Neural progenitor cell (in vitro differentiated cells): ENCODE measurements around the gene RPS18.

Experiments
- EZH2 ChIP-seq: fragments of 200-600 bp; sonication (generic); IDR thresholded peaks from 2 replicates; pipeline ENCODE4 v1.6.1; 2017; ENCODE audit warnings: antibody characterized with exemption, mild to moderate bottlenecking, moderate library complexity
- EZH2phosphoT487 ChIP-seq: fragments of 200-600 bp; sonication (generic); IDR thresholded peaks from 2 replicates; pipeline ENCODE4 v1.6.1; 2017; ENCODE audit warnings: antibody characterized with exemption
- TF ChIP-seq, protein P1 (sequence below): fragments of 200-600 bp; sonication (generic); IDR thresholded peaks from 2 replicates; pipeline ENCODE4 v1.5.1; 2017; ENCODE audit warnings: antibody characterized with exemption, mild to moderate bottlenecking

DNA sequence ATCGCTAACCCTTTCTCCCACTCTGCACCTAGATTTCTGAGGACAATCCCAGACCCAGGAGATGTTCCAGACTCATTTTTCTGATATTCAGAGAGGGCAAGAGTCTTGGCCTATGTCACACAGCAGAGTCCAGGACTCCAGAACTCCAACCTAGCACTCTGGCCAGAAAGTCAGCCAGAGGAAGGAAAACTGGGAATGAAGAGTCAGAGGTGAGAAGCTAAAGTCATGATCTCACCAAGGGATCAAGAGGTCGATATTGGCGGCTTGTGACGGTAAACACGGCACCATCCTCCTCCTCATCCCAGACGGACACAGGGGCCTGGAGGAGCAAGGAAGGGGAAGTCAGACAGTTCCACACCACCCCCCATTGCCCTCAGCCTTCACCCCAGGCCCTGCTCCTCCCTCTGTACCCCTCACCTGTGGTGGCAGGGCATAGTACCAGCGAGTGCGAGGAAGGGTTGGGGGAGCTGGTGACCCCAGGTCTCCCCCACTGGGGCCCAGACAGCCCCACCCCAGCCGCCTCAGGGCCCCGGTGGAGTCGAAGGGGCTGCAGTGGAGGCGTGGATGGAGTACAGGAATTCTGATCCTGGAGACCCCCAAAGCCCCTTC is 25.0 kb downstream of the RPS18 start:
- TF ChIP-seq, protein P1, sequence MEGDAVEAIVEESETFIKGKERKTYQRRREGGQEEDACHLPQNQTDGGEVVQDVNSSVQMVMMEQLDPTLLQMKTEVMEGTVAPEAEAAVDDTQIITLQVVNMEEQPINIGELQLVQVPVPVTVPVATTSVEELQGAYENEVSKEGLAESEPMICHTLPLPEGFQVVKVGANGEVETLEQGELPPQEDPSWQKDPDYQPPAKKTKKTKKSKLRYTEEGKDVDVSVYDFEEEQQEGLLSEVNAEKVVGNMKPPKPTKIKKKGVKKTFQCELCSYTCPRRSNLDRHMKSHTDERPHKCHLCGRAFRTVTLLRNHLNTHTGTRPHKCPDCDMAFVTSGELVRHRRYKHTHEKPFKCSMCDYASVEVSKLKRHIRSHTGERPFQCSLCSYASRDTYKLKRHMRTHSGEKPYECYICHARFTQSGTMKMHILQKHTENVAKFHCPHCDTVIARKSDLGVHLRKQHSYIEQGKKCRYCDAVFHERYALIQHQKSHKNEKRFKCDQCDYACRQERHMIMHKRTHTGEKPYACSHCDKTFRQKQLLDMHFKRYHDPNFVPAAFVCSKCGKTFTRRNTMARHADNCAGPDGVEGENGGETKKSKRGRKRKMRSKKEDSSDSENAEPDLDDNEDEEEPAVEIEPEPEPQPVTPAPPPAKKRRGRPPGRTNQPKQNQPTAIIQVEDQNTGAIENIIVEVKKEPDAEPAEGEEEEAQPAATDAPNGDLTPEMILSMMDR = no peak
- no peak for TF ChIP-seq EZH2
- TF ChIP-seq EZH2phosphoT487 = no peak
